ENCODE measurements around the gene LRRC71.

LRRC71 gene

DNA sequence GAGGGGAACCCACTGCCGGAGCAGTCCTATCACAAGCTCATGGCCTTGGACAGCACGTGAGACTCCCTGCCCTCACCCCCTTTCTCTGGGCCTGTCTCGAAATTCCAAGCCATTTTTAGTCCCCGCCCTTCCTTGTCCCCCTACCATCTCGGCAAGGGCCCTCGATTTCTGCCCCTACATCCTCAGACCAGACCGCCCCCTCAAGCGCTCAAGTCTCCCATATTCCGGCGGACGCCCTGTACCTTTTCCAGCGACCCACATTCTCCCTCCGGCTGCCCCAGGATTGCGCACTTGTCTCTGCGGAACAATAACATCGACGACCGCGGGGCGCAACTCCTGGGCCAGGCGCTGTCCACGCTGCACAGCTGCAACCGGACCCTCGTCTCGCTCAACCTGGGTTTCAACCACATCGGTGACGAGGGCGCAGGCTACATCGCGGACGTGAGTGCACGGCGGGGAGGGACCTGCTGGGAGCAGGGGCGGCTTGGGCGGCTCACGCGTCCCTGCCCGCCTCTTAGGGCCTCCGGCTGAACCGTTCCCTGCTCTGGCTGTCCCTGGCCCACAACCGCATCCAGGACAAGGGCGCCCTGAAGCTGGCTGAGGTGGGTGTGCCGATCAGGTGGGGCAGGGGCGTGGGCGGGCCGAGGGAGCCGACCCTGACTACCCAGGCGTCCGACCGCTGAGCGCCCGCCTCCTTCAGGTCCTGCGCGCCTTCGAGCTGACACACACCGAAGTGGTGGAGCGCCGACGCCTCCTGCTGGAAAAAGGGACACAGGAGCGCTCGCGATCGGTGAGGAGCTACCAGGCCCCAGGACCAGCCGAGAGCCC, 7.0 kb downstream of the LRRC71 start:
- DNase-seq (ENCODE audit: low spot score) = peak; percentile 27

DNA sequence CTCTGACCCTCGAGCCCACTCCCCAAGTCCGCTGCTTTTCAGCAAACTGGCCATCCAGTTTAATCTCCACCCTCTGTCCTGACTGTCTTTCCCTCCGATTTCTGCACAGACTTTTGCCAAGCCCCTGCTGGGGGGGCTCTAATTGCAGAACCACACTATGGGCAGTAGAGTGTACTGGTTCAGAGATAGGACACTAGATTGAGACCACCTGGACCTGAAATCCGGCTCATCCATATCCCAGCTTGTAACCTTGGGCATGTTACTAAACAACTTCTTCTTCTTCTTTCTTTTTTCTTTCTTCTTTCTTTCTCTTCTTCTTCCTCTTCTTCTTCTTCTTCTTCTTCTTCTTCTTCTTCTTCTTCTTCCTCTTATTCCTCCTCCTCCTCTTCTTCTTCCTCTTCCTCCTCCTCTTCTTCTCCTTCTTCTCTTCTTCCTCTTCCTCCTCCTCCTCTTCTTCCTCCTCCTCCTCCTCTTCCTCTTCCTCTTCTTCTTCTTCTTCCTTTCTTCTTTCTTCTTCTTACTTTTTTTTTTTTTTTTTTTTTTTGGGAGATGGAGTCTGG, 7.7 kb downstream of the LRRC71 start:
- no peak for DNase-seq (ENCODE audit: low spot score)

DNA sequence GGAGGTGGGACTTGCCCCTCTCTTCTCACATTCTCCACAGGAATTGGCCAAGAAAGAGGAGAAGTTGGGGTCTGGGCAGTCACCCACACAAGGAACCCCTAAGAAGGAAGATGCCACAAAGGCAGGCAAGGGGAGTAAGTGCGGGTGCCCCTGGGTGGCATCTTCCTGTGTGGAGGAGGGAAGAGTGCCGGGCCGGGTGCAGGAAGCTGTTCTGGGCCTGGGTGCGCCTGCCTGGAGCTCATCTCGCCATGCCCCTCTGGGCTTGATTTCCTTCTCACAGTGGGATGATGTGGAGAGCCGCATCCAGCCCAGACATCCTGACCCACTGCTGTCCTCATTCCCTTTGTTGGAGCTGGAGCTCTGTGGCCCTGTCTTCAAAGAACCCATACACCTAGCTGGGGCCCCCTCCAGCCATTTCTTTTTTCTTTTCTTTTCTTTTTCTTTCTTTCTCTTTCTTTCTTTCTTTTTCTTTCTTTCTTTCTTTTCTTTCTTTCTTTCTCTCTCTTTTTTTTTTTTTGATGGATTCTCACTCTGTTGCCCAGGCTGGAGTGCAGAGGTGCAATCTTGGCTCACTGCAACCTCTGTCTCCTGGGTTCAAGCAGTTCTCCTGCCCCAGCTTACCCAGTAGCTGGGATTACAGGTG, 9.3 kb downstream of the LRRC71 start:
- DNase-seq (ENCODE audit: low spot score) = no peak

DNA sequence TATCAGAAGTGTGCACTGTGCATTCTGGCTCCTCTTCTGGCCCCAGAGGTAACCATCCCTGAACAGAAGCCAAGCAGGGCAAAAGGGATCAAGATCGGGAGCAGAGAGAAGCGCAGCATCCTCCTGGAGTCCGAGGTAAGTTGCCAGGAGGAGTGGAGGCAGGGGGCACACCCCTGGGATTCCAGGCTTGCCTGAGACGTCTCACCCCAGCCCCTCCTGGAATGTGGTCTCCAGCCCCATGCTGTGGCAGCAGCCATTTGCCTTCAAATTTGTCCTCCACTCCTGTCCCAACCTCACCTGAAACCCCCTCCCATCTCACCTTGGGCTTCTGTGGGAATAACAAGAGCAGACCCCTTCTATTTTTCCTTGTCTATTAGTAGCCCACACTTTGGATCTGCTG, 10.1 kb downstream of the LRRC71 start:
- no peak for DNase-seq (ENCODE audit: low spot score)

DNA sequence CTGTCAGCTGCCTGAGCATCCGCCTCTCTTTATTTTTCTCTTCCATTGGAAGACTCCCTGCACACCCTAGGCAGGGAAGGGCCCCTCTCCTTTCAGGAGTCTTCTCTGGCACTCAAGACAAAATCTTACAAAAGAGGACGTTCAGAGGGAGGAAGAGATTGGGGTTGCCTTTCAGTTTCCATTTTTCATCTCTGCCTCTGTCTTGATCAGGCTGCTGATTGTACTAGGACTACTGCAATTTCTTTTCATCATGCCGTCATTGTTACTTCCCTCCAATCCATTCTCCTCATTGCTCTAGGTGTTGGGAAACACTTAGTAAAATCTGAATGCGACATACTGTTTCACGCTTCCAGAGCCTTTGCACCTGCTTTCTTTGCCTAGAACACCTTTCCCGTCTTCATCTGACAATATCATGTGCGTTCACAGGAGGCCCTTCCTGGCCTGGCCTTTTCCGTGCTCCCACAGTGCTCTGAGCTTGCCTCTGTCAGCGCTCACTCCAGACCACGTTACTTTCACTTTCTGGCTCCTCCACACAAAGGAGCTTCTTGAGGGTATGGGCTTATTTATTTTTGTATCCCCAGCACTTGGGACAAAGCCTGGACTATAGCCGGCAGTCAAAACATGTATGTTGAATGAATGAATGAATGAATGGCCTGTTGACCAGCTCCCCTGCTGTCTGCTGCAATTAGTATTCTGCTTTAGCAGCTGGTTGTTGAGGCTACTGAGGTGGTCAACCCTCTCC, 10.9 kb downstream of the LRRC71 start:
- DNase-seq (ENCODE audit: low spot score) = no peak

DNA sequence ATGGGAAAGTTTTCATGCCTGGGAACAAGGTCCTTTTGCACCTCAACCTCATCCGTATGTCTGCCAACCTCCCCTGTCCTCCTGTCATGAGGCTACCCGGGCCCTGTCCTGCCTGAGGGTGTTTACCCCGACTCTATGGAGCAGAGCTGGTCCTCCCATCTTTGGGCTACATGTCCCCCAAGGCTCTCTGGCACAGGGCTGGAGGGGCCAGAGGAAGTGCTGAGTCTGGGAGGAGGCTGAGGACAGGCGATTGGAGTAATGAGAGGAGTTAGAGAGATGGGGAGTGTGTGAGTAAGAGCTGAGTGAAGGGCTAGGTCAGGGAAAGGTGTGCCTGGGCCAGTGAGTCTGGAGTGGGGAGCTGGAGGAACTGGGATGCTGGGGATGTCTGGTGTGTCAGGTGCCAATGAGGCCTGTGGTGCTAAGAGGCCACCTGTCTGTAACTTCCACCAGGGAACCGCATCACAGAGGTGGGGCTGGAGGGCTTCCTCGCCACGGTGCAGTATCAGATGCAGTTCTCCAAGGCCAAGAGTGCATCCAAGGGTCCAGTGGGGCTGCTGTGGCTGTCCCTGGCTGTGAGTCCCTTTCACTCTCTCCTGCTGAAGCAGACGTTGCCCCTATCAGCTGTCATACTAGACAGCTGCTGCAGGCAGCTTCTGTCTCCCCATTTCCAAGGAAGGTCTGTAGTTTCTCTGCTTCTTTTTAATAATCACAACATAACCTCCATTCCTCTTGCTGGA, 11.7 kb downstream of the LRRC71 start:
- DNase-seq (ENCODE audit: low spot score) = no peak

DNA sequence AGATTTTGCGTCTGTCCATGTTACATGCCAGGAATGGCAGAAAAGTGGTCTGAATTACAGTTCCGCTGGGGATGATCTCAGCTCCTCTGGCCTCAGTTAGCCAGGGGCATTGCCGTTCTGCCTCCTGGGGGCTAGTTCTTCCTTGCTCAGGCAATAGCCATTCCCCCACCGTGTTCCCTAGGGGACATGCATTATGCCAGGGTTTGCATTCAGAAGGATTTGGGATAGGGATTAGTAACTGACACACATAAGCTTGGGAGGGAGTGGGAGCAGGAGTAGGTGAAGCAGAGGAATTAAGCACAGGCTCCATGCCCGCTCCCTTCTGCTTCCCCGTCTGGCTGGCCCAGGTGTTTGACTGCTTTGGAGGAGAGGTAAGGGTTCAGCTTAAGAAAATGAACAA, 12.7 kb downstream of the LRRC71 start:
- DNase-seq (ENCODE audit: low spot score) = no peak

DNA sequence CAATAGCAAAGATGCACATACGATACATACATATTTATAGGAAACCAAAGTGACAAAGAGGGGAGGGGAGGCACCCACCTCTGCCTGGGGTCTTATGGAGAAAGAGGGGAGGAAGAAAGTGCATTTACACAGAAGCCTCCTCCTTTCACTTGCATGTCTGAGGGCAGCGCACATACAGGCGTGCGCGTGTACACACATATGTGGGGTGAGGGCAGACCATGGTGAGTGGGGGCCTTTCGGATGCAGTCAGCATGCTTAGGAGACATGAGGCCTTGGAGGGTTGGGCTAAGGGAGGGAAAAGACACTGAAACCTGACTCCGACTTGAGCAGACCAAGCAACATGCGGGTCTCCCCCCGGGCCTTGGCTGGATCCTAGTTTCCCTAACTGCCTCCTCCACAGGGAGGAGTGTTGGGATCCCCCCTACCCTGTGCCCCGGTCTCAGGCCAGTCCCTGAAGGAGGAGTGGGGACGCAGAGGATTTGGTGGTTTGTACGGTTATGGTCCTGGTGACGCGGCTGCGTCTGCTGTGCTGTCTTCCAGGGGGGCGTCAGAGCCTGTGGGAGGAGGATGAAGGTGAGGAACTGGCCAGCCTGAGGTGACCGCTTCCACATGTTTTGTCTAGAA, 15.2 kb downstream of the LRRC71 start:
- no peak for DNase-seq (ENCODE audit: low spot score)

DNA sequence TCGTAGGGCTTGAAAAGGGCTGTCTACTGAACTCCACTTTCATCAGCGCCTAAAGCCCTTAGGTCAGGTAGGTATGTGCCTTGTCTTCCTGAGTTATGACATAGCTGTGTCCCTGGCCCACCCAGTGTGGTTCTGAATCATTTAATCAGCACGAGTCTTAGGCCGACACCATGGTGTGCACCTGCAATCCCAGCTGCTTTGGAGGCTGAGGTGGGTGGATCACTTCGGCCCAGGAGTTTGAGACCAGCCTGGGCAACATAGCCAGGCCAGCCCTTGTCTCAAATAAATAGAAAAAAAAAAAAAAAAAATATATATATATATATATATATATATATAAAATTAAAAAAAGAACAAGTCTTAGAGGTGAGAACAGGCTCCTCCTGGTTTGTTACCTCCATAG, 15.8 kb downstream of the LRRC71 start:
- no peak for DNase-seq (ENCODE audit: low spot score)

DNA sequence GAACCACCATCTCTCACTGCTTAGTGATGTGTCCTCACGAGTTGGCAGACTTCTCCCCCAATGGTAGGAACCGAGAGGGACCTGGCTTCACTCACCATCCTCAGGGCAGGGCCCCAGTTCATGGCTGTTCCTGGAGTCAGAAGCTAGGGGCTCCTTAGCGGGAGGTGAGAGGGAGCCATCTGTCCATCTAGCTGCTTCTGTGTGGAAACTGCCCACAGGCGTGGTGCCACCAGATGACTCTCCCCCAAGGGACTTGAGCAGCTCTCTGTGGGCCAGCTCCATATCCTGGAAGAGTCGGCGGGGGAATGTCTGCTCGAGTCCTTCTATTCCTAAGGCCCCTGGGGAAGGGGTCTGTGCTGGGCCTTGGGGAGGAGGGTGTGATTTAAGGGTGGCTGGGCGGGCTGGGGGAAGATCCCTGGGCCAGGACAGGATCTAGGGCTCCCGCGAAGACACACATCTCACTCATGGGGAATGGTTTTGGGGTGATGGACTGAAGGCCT, 16.3 kb downstream of the LRRC71 start:
- no peak for DNase-seq (ENCODE audit: low spot score)

DNA sequence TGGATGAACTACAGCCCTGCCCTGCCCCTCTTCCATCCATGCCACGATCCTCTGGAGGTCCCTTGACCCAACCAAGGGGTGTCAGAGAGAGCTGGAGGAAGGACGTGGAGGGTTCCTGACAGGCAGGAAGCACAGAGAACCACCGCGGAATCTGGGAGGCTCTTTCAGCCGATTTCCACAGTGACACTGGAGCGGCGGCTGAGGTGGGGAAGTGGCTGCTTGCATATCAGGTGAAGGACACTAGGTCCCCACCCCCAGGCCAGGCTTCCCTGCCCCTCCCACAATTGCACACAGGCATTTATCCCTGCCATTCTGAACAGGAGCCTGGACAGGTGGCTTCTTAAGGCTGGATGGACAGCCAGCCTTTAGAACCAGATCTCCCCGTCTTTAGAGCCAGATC, 17.5 kb downstream of the LRRC71 start:
- DNase-seq (ENCODE audit: low spot score) = no peak

DNA sequence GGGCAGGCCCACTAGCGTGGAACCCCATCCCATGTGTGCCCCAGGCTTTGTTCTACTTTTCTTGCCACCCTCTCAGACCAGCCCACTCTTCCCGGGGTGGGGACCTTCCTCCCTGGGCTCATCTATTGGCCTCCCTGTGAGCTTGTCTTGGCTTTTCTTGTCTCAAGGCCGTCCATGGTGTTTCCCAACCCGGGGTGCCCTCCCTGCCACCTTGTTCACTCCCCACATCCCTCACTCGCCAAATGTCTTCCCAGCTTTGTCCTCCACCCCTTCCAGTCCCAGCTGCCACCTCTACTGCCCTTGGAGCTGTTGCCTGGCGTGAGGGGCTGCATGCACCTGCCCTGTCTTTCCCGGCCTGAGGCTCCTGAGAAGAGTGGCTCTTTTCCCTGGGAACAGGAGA, 18.4 kb downstream of the LRRC71 start:
- no peak for DNase-seq (ENCODE audit: low spot score)

DNA sequence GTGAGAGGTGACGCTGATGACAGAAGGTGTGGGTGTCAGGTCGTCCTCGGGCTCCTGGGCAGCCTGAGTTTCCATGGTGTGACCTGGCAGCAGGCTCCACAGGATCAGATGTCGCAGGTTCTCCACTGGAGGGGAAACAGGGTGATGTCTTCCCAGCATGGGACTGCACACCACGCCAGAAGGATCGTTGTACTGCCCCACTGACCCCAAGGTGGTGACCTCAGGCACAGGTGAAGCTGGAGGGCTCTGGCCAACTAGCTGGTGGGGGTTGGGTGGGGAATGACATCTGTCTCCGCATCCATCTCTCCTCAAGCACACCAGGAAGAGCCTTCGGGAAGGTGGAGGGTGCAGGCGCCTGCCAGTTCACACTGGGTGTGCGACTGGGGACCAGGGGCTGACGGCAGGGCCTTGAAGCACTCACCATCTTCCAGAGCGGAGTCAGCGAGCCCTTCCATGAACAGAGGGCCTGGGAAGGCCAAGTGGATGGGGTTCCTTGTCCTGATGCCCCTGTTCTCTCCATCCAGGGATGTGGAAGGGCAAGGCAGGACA, 19.4 kb downstream of the LRRC71 start:
- DNase-seq (ENCODE audit: low spot score) = no peak

DNA sequence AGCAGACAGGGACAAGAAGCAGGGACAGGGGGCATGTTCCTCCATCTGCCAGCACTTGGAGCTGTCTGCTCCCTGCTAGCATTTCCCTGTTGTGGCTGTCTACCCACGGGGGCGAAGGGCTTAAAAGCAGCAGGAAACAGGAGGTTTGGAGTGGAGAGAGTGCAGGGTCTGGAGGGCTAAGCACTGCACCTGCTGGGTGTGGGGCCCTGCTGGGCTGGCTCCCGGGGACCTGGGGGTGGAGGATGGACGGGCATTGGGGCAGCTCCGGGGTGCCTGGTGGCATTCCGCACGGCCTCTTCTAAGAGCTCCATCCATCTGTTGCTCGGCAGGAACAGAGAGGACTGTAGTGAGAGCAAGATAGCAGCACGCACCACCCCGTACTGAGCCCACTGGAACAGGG, 21.2 kb downstream of the LRRC71 start:
- no peak for DNase-seq (ENCODE audit: low spot score)

DNA sequence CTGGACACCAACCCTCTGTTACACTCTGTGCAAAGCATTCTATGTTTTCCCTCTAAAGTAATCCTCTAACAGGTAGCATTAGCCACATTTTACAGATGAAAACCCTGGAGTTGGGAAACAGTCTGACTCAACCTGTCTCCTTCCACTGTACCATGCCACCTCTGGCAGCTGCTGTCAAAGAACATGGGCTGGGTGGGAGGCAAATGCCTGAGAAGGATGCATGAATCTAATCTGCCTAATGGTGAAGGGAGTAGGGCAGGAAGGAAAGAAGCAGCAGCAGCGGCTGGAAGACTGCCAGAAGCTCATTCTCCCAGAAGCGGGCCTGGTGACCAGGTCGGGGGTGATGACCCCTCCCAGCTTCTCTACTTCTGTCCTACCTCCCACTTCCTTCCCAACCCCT, 21.7 kb downstream of the LRRC71 start:
- no peak for DNase-seq (ENCODE audit: low spot score)

DNA sequence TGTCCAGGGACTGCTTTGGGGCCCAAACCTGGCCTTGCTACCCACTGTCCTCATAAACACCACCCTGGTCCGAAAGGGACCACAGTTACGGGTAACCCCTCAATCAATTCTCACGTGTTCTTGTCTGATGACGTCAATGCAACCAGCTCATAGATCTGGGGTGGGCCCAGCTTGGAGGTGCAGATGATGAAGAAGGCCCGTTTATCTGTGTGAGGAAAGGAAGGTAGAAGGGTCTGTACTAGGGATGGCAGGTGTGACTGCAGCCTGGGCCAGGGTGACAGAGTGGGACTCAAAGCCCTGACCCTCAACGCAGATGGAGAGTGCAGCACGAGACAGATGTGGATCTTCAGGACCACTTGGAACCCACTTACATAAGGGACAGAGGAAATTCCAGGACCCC, 22.1 kb downstream of the LRRC71 start:
- DNase-seq (ENCODE audit: low spot score) = no peak

DNA sequence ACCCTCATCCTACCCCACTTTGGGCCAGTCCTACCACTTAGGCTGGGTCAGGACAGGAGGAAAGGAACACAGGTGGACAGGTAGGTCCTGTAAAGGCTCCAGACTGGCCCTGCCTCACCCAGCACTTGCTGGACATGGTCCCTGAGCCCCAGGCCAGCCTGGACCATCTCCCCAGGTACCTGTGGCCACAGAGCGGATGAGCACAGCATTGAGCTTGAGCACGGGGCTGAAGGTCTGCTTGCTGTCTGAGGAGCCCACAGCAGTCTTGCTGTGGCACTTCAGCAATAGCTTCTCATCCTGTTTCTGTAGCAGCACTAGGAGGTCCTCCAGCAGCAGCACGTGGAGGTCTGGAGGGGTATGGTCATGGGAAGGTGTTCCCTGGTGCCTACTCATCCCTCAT, 23.3 kb downstream of the LRRC71 start:
- DNase-seq (ENCODE audit: low spot score) = no peak

DNA sequence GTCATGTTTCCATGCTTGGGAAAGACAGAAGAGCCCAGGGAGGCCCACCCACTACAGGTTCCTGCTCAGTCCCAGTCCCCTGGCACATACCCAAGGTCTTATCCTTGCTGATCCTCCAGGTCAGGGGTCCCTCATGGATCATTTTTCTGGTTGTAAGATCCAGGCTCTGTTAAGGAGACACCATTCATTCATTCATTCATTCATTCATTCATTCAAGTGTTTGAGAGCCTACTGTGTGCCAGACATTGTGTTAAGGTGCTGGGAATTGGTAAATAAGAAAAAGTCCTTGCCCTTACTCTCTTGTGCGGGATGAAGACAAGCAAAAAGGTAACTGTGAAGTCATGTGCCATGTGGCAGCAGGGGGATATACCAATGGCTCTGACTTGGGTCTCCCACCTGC, 23.8 kb downstream of the LRRC71 start:
- DNase-seq (ENCODE audit: low spot score) = no peak

DNA sequence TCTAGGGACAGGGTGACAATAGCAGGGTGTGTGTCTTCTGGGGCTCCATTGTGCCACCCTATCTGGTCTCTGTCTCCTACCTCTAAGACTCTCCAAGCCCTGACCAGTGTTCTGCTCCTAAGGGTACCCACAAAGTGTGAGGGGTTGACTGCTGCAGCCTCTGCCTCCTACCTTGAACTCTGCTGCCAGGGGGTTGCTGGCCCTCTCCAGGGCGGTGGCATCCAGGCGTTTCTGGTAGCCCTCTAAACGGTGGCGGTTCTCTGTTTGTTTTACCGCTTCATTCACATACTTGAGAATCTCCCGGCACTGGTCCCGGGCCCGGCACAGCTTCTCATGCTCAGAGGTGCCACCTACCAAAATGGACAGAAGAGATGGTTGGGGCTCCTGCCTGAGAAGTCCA, 24.4 kb downstream of the LRRC71 start:
- DNase-seq (ENCODE audit: low spot score) = no peak

DNA sequence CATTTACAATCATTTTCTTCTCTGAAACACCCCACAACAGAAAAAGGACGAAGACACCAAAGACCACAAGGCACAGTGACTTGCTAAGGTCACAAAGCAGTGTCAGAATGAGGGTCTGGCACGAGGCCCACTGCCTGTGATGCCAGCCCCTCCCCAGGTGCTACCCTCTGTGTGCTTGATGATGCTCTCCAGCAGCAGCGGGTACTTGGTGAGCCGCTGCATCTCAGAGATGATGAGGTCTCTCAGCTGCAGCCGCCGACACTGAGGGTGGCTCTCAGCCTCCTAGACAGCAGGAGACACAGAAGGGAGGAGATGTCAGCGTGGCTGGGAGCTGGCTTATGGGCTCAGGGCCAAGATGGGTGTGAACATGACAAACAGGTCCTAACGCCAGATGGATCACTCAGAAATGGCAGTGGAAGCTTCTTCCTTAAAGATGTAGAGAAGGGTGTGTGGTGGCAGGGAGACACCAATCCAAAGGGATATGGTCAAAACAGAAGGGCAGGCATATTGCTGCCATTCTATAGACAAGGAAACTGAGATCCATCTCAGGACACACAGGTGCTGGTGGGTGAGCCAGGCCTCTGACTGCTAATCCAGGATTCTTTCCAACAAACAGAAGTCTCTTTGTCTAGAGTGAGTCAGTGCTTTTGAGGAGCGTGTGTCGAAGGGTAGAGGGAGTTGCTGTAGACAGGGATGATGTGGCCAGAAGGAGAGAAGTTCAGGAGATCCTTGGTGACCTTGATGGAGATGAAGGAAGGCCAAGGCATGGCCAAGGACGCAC, 25.6 kb downstream of the LRRC71 start:
- DNase-seq (ENCODE audit: low spot score) = no peak

All from germinal center (tissue), 1 donor.